HG02610 (cell line): ENCODE results near the gene DISP2.

Experiments used
- ATAC-seq: cut with Tn5 transposase; IDR thresholded peaks from one replicate; pipeline ENCODE4 v1.9.1; 2021; ENCODE audit warnings: mild to moderate bottlenecking, moderate library complexity; ENCODE audit not compliant: unreplicated experiment

The DISP2 gene

DNA sequence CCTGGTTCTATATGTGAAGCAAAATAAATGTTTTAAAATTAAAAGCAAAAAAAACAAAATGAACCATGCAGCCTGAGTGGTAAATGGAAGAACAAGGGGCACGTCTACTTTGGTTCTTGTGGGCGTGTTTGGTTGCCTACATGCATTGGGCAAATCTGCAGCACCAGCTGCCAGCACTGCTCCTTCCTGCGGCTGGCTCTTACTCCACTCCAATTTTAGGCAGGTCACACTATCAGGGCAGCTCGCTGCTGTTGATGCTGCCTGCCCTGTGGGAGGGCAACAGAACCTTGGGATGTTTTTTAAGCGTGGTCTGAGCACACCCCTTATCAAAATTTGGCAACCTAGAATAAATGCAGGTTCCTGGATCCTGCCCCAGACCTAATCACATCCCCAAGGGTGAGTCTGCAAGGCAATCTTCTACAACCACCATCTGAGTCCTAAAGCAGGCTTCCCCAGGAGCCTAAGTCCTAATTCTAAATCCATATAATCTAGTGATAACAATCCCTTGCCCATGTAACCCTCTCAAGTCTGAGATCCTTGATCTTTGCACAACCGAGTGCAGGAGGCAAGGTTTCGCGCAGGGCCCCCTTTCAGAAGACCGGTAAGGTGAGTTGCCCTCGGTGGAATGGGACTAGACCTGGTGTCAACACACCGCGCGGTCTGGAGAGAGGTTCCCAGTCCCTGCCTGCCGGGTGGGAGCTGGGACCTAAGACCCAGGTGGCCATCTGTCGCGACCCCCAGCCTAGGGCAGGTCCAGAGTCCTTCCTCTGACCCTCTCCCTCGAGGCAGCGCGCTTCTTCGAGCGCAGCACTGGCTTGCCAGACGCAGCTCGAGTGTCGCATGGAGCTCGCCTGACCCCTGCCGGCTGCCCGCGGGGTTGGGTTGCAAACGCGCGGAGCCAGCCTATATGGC lies 63.5 kb downstream of the DISP2 start:
- ATAC-seq, result peak; percentile 81

DNA sequence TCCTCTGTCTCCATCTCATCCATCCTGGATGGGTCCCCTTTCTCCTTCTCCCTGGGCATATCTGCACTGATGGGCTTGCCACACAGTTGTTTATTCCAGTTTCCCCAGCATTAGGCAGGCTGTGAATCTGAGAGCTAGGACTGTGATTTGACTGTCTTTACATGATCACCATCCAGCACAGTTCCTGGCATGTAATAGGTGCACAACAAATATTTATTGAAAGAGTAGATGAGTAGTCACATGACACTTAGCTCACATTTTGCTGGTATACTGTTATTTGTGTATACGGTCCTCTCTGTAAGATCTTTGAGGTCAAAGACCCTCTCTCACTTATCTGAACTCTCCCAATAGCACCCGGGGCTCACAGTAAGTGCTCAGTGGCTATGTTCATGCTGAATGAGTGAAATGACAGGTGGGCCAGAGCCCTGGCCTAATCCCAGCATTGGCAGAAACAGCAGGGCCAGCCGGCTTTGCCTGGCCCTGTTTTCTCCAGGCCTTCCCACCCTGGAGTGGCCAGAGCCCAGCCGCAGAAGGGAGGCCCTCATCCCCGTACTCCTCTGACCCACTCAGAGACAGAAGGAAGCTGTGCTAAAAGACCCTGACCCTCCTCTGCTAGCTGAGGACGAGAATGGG lies 66.6 kb downstream of the DISP2 start:
- ATAC-seq, result no peak

DNA sequence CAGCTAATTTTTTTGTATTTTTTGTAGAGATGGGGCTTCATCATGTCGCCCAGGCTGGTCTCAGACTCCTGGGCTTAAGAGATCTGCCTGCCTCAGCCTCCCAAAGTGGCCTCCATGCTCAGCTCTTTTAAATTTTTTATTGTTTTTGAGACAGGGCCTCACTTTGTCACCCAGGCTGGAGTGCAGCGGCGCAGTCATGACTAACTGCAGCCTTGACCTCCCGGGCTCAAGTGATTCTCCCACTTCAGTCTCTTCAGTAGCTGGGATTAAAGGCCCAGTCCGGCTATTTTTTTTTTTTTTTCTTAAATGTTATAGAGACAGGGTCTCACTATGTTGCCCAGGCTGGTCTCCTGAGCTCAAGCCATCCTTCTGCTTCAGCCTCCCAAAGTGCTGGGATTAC lies 67.7 kb downstream of the DISP2 start:
- ATAC-seq, result no peak

DNA sequence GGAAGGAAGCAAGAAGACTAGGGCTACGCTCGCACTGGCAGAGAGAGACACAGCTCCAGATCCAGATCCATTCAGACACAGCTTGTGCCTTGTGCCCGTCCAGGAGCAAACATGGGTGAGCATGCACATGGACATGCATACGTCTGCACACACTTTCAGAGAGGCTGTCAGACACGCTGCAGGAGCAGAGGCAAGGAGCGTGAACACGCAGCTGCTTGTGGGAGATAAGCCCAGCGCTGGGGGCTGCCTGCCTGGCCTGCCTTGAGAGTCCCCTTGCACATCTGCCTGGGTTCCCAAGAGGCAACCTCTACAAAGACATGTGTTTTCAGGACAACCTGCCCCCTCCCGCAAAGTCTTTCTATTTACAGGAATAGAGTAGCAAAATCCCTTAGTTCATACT lies 69.2 kb downstream of the DISP2 start:
- ATAC-seq, result no peak

DNA sequence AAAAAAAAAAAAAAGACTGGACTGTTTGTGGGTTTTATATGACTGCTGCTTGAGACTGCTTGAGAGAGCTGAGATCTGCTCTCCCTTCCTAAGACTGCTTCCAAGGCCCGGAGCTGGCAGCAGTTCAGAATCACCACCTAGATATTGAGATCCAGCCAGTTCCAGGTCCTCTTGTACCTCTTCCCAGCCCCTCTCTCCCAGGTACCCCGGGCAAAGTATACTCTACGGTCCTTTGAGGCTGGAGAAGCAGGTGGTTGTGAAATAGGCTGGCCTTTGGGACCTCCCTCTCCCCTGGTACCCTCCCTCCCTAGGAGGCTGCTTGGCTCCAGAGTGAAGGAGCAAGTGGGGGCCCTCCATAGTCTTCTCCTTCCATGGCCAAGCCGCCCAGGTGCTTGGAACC lies 70.2 kb downstream of the DISP2 start:
- ATAC-seq, result no peak
